Fibroblast of skin of left quadriceps (primary cell): ENCODE data around the gene ENKD1.
"Not testable (repeated sequence)": the region's sequence is repeated elsewhere in the genome, so short reads cannot be mapped to it uniquely, and the experiment has no call there.

Experiments
- DNase-seq, 2 experiments: peaks; one replicate each; pipeline ENCODE4 v3.0.0-alpha.2; 2013; ENCODE audit warnings: low read depth in 2 of 2

ENKD1 gene, protein sequence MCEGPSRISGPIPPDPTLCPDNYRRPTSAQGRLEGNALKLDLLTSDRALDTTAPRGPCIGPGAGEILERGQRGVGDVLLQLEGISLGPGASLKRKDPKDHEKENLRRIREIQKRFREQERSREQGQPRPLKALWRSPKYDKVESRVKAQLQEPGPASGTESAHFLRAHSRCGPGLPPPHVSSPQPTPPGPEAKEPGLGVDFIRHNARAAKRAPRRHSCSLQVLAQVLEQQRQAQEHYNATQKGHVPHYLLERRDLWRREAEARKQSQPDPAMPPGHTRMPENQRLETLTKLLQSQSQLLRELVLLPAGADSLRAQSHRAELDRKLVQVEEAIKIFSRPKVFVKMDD

GRCh38 chr16:67666559-67667452 is at the start of gene ENKD1, which contains the start of gene C16orf86:
TSS of gene ENKD1 (minus strand) at chr16:67666750. CDS start at chr16:67666442, 308 bp downstream.
TSS of gene C16orf86 (plus strand) at chr16:67666814. CDS start at chr16:67666971, 157 bp downstream.
- DNase-seq, result peak; percentile 26 to 32

DNA sequence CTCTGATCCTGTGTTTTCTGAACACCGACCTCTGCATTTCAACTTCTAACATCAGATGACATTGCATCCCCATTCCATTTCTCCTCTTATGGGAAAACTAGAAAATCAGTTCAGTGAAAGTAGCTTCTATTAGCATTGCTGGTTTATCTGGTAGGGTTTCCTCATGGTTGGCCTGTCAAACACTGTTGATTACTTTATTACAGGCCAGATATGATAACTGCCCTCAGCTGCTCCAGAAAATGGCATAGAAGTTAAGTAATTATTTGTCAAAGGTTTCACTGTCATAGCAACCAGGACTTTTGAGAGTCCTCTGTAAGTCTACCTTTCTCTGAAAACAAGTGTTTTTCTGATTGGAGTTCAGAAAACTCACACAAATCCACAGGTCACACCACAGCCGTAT is 49.5 kb upstream of the ENKD1 start:
- no peak for DNase-seq

DNA sequence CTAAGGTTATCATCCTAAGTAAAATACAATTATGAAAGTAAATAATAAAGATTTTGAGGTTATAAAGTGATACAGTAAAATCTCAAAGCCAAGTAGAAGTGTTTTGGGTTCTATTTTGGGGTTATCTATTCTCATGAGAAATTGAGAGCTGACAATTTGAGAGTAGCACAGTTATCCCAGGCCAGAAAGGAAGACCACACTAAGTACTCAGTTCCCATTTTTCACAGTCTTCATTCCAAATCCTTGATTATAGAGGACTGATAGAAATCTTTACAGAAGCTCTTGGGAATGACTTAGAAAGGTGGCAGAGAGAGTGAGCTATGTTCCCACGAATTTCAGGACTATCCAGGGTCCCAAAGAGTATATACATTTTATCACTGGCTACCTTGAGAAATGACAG is 48.0 kb upstream of the ENKD1 start:
- DNase-seq, result no peak

- DNase-seq, result no peak
These were observed 47.2 kb upstream of the ENKD1 start for GRCh38 chr16:67713647-67714273.

- no peak for DNase-seq
These were observed 44.1 kb upstream of the ENKD1 start for GRCh38 chr16:67710607-67711006.

- no peak for DNase-seq
These were observed 42.5 kb upstream of the ENKD1 start for GRCh38 chr16:67709050-67709449.

DNA sequence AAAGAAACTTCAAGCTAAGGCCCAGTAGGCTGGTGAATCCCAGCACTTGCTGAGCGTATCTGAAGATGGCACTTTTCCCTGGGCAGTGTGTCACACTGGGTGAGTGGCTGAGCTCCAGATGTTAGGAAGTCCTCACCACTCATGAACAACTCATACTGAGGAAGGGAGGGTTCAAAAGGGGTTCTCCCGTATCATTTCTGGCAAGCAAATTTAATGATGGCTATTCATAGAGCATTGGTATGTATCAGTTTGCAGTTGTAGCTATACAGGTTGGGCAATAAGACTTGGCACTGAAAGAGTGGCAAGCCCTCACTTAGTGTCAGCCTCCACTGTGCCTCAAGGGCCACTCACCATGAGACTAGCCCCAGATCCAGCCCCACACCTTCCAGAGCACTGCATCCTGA is 41.8 kb upstream of the ENKD1 start:
- DNase-seq, result no peak

- no peak for DNase-seq
These were observed 41.2 kb upstream of the ENKD1 start for GRCh38 chr16:67707790-67708189.

DNA sequence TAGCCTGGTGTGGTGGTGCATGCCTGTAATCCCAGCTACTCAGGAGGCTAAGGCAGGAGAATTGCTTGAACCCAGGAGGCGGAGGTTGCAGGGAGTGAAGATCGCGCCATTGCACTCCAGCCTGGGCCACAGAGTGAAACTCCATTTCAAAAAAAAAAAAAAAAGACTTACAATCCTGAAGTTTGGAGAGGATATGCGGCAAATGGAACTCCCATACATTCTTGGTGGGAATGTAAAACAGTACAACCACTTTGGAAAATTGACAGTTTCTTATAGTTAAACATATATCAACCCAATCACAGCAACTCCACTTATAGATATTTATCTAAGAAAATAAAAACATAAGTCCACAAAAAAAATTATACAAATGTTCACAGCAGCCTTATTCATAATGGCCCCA is 40.7 kb upstream of the ENKD1 start:
- no peak for DNase-seq

DNA sequence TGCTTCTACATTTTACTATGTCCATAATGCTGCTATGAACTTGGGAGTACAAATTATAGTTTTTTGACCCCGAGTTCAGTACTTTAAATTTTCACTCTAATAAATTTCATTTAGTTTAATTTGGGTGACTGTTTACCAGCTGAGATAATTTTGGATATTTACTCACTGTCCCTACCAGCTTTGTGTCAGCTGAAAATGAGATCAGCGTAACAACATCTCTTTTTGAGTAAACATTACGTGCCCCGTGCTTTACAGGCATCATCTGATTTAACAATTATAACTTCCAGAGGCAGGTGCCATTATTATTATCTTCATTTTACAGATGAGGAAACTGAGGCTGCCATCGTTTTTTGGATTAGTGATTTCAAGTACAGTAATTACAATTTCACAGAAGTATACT is 37.6 kb upstream of the ENKD1 start:
- DNase-seq, result no peak

DNA sequence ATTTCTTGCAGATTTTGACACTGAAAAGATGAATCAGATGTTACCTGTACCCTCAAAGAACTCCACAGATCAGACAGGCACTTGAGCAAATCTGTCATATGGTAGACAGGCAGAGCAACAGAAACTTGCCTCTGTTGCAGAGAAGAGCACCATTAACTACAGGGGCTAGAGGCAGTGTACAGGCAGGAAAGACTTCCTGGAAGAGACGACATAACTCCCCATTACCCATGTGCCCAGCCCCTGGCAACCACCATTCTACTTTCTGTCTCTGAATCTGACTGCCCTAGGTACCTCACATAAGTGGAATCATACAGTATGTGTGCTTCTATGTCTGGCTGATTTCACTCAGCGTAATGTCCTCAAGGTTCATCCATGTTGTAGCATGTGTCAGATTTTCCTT is 37.1 kb upstream of the ENKD1 start:
- no peak for DNase-seq

DNA sequence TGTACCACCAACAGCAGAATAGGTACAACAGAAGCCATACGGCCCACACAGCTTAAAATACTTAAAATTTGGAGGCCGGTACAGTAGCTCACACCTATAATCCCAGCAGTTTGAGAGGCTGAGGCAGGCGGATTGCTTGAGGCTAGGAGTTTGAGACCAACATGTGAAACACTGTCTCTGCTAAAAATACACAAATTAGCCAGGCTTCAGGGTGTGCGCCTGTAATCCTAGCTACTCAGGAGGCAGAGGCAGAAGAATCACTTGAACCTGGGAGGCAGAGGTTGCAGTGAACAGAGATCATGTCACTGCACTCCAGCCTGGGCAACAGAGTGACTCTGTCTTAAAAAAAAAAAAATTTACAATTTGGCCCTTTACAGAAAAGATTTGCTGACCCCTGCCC is 35.6 kb upstream of the ENKD1 start:
- no peak for DNase-seq

- DNase-seq, result no peak
These were observed 34.9 kb upstream of the ENKD1 start for GRCh38 chr16:67701420-67701819.

GRCh38 chr16:67699265-67699664 is 32.7 kb upstream of the ENKD1 start:
- no peak for DNase-seq

DNA sequence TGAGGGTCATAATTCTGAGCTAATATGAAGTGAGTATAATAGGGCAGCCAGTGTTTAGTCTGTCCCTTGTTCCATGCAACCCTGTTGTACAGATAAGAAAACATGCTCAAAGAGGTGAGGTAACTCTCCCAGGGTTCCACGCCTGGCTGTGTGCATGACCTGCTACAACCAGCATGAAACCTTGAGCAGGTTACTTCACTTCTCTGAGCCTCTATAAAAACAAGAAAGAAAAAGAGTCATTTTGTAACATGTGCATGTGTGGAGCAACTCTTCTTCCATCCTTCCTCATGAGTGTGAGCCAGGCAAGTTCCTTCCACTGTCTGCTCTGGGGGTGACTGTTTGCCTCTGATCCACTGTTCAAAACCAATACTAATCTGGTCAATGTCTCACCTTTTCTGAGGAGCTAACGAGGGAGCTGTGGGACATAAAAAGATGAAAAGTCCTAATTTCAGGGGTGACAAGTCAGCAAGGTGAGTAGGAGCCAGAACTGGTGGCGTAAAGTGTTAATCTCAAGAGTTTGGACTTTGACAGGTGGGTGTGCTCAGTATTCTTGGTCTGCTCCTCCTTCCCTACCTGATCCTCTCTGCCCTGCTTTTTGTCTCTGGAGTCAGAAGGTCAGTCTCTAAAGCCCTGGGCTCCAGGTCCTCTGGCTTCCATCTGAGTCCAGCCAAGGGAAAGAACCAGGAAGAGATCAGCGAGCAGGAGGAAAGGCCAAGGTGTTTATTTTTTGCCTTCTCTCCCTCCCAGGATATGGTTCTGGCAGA is 31.1 kb upstream of the ENKD1 start:
- DNase-seq, result no peak

- no peak for DNase-seq
These were observed 28.1 kb upstream of the ENKD1 start for GRCh38 chr16:67694611-67695010.

DNA sequence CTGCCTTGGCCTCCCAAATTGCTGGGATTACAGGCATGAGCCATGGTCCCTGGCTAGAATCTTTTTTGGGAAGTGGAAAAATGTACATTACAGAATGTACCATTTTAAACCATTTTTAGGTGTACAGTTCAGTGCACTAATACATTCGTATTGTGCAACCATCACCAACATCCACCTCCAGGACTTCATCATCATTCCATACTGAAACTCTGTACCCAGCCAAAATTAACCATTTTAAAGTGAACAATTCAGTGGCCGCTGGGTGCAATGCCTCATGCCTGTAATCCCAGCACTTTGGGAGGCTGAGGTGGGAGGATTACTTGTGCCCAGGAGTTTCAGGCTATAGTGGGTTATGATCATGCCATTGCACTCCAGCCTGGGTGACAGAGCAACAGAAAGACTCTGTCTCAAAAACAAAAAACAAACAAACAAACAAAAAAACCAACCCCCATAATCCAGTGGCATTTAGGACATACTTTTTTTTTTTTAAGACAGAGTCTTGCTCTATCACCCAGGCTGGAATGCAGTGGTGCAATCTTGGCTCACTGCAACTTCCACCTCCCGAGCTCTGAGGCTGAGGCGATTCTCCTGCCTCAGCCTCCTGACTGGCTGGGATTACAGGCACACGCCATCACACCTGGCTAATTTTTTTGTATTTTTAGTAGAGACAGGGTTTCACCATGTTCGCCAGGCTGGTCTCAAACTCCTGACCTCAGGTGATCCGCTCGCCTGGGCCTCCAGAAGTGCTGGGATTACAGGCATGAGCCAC is 27.2 kb upstream of the ENKD1 start:
- DNase-seq, result not testable (repeated sequence)

- no peak for DNase-seq
These were observed 19.0 kb upstream of the ENKD1 start for GRCh38 chr16:67685388-67686112.

DNA sequence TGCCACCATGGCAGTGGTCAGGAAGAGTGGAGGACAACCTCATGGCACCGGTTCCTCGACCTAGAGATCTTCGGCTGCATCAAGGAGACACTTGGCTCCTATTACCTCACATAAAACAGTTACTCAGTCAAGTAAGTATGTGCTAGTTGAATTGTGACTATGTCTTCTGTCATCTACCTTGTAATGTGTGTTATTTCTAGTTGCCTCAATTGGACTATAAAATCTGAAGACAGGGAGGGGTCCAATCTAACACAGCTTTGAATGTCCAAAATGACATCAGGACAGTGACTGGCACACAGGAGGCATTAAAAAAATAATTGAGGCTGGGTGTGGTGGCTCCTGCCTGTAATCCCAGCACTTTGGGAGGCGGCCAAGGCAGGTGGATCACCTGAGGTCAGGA is 17.2 kb upstream of the ENKD1 start:
- DNase-seq, result no peak
